ENCODE measurements around the gene BIRC7.
"Not testable (repeated sequence)": the region's sequence is repeated elsewhere in the genome, so short reads cannot be mapped to it uniquely, and the experiment has no call there.

The BIRC7 gene

DNA sequence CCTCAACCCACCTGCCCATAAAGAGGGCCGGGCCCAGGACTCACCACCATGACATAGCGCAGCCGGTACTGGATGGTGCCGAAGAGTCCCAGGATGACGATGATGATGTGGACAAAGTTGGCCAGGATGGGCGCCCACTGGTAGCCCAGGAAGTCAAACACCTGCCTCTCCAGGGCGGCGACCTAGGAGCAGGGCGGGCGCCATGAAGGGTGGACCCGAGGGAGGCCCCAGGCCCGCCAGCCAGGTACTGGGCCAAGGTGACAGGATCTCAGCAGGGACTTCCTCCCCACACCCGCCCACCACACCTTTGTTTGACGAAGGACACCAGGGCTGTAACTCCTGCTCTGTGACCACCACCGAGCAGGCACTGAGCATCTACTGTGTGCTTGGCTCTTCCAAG is 14.2 kb downstream of the BIRC7 start:
- FAIRE-seq = no peak

DNA sequence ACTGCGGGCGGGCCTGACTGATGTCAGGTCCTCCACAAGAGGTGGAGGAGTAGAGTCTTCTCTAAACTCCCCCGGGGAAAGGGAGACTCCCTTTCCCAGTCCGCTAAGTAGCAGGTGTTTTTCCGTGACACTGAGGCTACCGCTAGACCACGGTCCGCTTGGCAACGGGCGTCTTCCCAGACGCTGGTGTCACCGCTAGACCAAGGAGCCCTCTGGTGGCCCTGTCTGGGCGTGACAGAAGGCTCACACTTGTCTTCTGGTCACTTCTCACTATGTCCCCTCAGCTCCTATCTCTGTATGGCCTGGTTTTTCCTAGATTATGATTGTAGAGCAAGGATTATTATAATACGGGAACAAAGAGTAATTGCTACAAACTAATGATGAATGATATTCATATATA is 15.6 kb downstream of the BIRC7 start:
- not testable (repeated sequence) for FAIRE-seq

GRCh38 chr20:63252284-63252711 is 16.6 kb downstream of the BIRC7 start:
- no peak for FAIRE-seq

- no peak for FAIRE-seq
Measured at GRCh38 chr20:63253065-63253437, 17.3 kb downstream of the BIRC7 start.

GRCh38 chr20:63253438-63254231 is 17.9 kb downstream of the BIRC7 start:
- FAIRE-seq = no peak

- FAIRE-seq = no peak
Measured at GRCh38 chr20:63254232-63254605, 18.5 kb downstream of the BIRC7 start, which contains the start of gene NKAIN4. Gene NKAIN4, minus strand, starts transcription at chr20:63254463. Its CDS starts 13 bp downstream, at chr20:63254450.

DNA sequence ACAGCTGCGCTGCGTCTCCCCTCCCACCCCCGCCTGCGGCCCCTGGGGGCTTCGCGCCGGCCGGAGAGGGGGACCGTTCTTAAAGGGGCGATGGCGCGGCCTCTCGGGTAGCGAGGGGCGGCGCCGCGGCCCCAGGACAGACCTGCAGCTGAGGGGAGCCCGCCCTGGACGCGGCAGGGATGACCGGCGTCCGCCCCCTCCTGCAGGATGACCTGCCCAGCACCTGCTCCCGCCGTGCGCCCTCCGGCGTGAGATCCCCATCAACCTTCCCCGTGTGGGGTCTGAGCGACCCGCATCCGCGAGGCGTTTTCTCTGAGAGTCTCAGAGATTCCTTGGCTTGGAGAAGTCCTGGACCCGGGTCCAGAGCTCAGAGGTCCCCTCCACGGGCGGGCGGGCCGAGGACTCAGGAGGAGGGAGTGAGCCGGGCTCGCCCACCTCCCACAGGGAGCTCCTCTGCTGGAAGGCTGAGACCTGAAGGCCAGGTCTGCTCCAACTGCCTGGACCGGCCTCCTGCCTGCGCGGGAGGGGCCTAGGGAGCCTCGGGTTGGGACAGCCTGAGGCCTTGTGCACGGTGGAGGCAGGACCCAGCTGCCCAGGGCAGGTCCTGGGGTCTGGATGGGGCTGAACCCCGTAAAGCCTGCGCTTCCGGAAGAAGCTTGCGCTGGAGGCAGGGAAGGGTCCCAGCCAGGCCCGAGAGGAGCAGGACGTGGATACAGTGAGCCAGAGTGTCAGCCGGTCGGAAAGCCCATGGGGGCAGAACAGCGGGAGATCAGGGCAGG is 19.1 kb downstream of the BIRC7 start:
- FAIRE-seq = no peak

DNA sequence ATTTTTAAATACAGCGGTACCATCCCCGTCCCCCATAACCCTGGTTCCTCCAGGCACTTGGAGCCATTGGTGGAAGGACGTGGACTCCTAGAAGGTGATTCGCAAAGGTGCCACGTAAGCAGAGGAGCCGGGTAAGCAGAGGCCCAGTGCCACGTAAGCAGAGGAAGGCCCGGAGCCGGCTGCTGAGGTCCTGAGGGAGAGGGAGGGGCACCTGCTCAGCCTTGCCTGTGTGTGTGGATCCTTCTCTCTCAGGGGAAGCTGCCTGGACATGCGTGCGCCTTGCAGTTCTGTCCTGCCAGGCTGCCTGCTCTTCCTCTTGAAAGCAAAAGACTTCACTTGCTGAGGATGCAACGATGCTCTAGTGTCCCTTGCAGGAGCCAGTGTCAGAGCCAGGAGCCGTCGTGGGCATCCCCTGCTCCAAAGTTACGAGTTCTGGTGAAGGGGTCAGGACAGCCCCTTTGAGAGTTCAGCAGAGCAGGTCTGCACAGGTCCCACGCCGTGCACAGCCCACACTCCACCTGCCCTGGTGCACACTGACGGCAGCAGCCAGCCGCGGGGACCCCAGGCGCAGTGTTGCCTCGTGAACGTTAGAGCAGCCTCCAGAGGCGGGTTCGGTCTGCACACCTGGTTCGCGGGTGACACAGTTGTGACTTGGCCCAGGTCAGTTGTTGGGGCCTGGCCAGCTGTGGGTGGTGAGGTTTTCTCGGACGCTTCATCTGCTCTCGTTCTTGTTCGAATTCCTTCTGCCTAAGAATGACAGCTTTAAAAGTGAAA is 20.4 kb downstream of the BIRC7 start:
- FAIRE-seq = no peak

- FAIRE-seq = no peak
Measured at GRCh38 chr20:63256954-63257353, 21.2 kb downstream of the BIRC7 start.

- FAIRE-seq = no peak
Measured at GRCh38 chr20:63257629-63258028, 21.9 kb downstream of the BIRC7 start.

- FAIRE-seq = no peak
Measured at GRCh38 chr20:63258781-63259180, 23.1 kb downstream of the BIRC7 start.

GRCh38 chr20:63259734-63260460 is 24.2 kb downstream of the BIRC7 start:
- FAIRE-seq = no peak

GRCh38 chr20:63260521-63260920 is 24.8 kb downstream of the BIRC7 start:
- no peak for FAIRE-seq

- no peak for FAIRE-seq
Measured at GRCh38 chr20:63261060-63261794, 25.5 kb downstream of the BIRC7 start.

- FAIRE-seq = no peak
Measured at GRCh38 chr20:63261795-63262528, 26.3 kb downstream of the BIRC7 start.

DNA sequence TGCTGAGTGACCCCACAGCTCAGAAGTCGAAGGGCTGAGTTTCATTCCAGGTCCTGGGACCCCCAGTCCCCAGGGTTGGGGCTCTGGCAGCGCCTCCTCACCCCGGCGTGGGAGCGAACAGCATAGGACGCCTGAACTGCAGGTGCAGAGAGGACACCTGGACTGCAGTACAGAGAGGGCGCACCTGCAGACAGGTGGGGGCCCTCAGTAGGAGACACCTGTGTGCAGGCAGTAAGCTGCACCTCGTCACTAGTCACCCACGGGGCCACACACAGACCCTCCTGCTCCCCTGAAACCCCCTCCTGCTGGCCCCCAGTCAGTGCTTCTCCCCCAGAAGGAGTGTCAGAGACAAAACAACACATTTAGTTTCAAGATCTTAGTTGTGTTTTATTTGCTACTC is 27.1 kb downstream of the BIRC7 start:
- no peak for FAIRE-seq

DNA sequence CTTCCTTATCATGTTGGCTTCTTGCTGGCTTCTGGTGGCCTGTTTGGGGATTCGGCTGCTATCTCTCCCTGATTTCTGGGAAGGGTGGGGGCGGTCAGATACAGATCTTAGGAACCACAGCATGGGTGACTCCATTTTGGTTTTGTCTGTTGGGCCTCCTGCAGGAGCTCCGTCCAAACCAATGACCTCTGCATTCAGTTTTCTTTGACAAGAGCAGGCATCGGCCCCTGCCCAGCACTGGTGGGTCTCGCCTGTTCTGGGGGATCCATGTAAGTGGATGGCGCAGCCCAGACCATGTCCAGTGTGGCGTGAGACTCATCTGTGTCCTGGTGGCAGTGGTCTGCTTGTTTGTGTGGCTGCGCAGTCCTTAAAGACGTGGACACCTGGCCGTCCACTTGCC is 28.3 kb downstream of the BIRC7 start:
- FAIRE-seq = no peak

DNA sequence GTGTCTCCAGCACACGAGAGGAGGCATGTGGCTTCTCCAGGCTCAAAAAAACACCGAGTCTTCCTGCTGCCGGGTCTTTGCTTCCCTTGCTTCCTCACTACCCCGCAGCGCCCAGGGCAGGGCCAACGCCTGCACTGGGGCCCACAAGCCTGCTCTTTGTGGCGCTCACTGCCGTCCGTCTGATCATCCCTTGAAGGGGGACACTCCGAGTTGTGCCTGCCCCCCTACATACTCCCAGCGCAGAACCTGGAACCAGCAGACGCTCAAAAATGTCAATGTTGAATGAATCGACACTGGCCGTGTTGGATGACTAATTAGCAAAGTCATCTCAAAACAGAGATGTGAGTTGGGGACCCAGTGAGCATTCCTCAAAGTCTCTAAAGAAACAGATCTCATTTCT is 28.8 kb downstream of the BIRC7 start:
- no peak for FAIRE-seq

GRCh38 chr20:63265891-63266515 is 30.3 kb downstream of the BIRC7 start:
- no peak for FAIRE-seq

- FAIRE-seq = no peak
Measured at GRCh38 chr20:63267691-63268090, 32.0 kb downstream of the BIRC7 start.

DNA sequence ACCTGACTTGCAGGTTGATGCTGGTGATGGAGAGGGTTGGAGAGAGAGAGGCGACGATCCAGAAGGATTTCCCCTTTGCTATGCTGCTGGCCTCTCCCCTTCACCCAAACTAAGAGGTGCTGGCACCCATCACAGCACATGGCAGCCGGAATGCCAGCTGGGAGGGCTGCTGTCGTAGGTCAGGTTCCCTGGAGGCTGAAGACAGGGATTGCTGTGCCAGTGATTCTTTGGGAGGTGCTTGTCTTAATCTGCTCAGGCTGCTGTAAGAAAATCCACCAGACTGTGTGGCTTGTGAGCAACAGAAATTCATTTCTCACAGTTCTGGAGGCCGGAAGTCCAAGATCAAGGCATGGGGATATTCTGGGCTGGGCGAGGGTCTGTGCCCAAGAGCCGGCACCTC is 32.6 kb downstream of the BIRC7 start:
- FAIRE-seq = no peak

Measured in G401.6 (cell line).